Prostate gland (tissue), 1 donor: ENCODE data around the gene ATP1B2.

Experiments
- POLR2A ChIP-seq: fragments of 450-650 bp; IDR thresholded peaks from one replicate; pipeline ENCODE4 v1.6.1; 2016; ENCODE audit warnings: antibody characterized with exemption, mild to moderate bottlenecking
- POLR2AphosphoS5 ChIP-seq: sonication (generic); formaldehyde crosslinking; IDR thresholded peaks from one replicate; pipeline ENCODE4 v1.6.1; 2017; ENCODE audit warnings: antibody characterized with exemption

DNA sequence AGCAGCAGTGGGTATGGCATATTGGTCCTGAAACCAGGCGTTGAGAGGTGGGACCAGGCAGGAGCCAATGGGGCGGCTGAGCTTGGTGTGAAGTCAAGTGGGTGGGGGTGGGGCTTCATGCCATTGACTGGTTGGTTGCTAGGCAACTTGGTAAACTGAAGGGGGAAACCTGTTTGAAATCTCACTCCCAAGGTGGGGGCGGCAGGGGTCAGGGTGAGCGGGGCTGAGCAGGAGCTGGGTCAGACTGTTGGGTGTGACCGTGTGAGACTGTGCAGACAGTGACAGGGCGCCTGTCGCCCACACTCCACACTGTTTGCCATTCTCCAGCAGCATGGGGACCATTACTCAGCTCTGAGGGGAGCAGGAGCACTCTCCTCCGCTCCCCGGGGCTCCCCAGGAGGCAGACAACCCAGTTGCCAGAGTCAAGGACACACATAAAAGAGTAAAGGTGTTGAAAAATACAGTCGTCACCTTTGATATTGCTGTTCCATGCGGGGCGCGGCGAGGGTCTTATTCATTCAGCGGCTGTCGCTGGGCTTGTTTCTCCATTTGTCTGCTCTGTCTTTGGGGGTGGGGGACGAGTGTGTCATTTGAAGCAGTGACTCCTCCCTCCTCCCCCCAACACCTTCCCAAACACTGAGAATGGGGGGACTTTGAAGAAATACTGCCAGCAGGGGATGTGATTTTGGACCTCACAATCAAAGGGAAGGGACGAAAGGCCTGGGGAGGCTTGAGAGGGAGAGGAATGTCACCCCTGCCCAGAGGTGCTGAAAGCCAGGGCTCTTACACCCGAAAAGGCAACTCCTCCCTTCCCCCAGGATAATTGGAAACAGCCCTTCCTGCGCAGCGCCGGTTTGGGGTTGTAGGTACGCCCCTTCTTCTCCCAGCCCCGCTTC lies 53.1 kb downstream of the ATP1B2 start:
- no peak for TF ChIP-seq POLR2AphosphoS5
- no peak for TF ChIP-seq POLR2A
